A549 (cell line): ENCODE results near the gene SLC35D1. TPM values are rescaled to one million over a fixed set of nuclear protein-coding genes. Genes with fewer than 3 reads are reported as not detected.

Experiments
- ATAC-seq, 2 experiments: fragments of 200-7000 bp in 1 of 2; fragments of >200 bp in 1 of 2; cut with Nextera tagmentation in 1 of 2; cut with Tn5 transposase in 1 of 2; 3 replicates each; pipeline versions ENCODE4 v1.8.0 to v1.9.1; 2018 to 2020; ENCODE audit warnings: mild to moderate bottlenecking in 1 of 2, moderate library complexity in 1 of 2
- CTCF ChIA-PET: fragments of 300-600 bp; sonication (Branson Sonifier 250); formaldehyde crosslinking; extraction: SDS; loops from one replicate; lab custom pipeline; 2021; ENCODE audit warnings: antibody characterized with exemption, inconsistent platforms; lab: Yijun Ruan, JAX
- POLR2A ChIA-PET: fragments of 350-600 bp; formaldehyde crosslinking; extraction: SDS; loops from one replicate; lab custom pipeline; 2021; ENCODE audit warnings: antibody characterized with exemption, inconsistent platforms; lab: Yijun Ruan, JAX
- DNase-seq, 2 experiments: peaks; one replicate each; pipeline versions ENCODE4 v3.0.0 to v3.0.0-alpha.2; 2011 to 2016; ENCODE audit warnings: low read depth in 1 of 2, low spot score in 1 of 2
- FAIRE-seq: peaks from 2 replicates; lab custom pipeline; 2011; peaks lifted over from hg19 to GRCh38; lab: Jason Lieb, UNC
- H3K27ac ChIP-seq, 2 experiments: fragments of >200 bp; sonication (Bioruptor Twin); formaldehyde crosslinking; 3 replicates each; pipeline ENCODE4 v1.5.1; 2016 to 2017
- H3K4me1 ChIP-seq: fragments of >200 bp; sonication (Bioruptor Twin); formaldehyde crosslinking; 3 replicates; pipeline ENCODE4 v1.6.1; 2016
- H3K4me2 ChIP-seq: fragments of >200 bp; sonication (Bioruptor Twin); formaldehyde crosslinking; 3 replicates; pipeline ENCODE4 v1.6.1; 2016
- H3K4me3 ChIP-seq: fragments of >200 bp; sonication (Bioruptor Twin); formaldehyde crosslinking; 3 replicates; pipeline ENCODE4 v1.5.1; 2016
- H3K9me3 ChIP-seq: fragments of >200 bp; sonication (Bioruptor Twin); formaldehyde crosslinking; 3 replicates; pipeline ENCODE4 v1.6.1; 2016
- BCL3 ChIP-seq: fragments of >200 bp; sonication (Bioruptor Twin); formaldehyde crosslinking; IDR thresholded peaks from 3 replicates; pipeline ENCODE4 v1.6.1; 2016
- BHLHE40 ChIP-seq: IDR thresholded peaks from 2 replicates; pipeline ENCODE4 v1.6.1; 2012; ENCODE audit warnings: low read depth, low read length, inconsistent platforms
- CEBPB ChIP-seq, 2 experiments: fragments of >200 bp in 1 of 2; sonication (Bioruptor Twin) in 1 of 2; formaldehyde crosslinking in 1 of 2; IDR thresholded peaks; 2 replicates each; pipeline ENCODE4 v1.6.1; 2012 to 2016
- CHD2 ChIP-seq: fragments of 150-350 bp; IDR thresholded peaks from 2 replicates; pipeline ENCODE4 v1.6.1; 2014; ENCODE audit warnings: low read length; ENCODE audit not compliant: partially characterized antibody
- E2F6 ChIP-seq: IDR thresholded peaks from 2 replicates; pipeline ENCODE4 v1.6.1; 2012; ENCODE audit warnings: low read depth, borderline replicate concordance
- ELK1 ChIP-seq: fragments of 150-350 bp; IDR thresholded peaks from 2 replicates; pipeline ENCODE4 v1.6.1; 2014; ENCODE audit warnings: low read depth, mild to moderate bottlenecking, low read length
- FOSL2 ChIP-seq, 2 experiments: fragments of 450-650 bp in 1 of 2; fragments of >200 bp in 1 of 2; sonication (Bioruptor Twin) in 1 of 2; formaldehyde crosslinking; IDR thresholded peaks; 2 replicates each; pipeline versions ENCODE4 v1.5.0 to v1.6.1; 2016 to 2020; ENCODE audit warnings: mild to moderate bottlenecking in 1 of 2, moderate library complexity in 1 of 2
- GATA3 ChIP-seq: IDR thresholded peaks from 2 replicates; pipeline ENCODE4 v1.6.1; 2012; ENCODE audit warnings: borderline replicate concordance
- HDAC2 ChIP-seq: fragments of 200-600 bp; sonication (generic); IDR thresholded peaks from 2 replicates; pipeline ENCODE4 v1.6.1; 2016
- HES2 ChIP-seq: fragments of >200 bp; sonication (Bioruptor Twin); formaldehyde crosslinking; IDR thresholded peaks from 2 replicates; pipeline ENCODE4 v1.6.1; 2016
- HMGXB4 ChIP-seq: fragments of 250-450 bp; sonication (Bioruptor Pico); IDR thresholded peaks from 2 replicates; pipeline ENCODE4 v1.5.0; 2021; ENCODE audit warnings: mild to moderate bottlenecking, moderate library complexity, borderline replicate concordance
- HOXA7 ChIP-seq: fragments of 250-450 bp; sonication (Bioruptor Pico); IDR thresholded peaks from 2 replicates; pipeline ENCODE4 v1.5.0; 2020; ENCODE audit warnings: mild to moderate bottlenecking, moderate library complexity
- HOXB13 ChIP-seq: fragments of 250-450 bp; sonication (Bioruptor Pico); IDR thresholded peaks from 2 replicates; pipeline ENCODE4 v1.5.0; 2020; ENCODE audit warnings: low read depth, mild to moderate bottlenecking, moderate library complexity
- HOXB5 ChIP-seq: fragments of 250-450 bp; sonication (Bioruptor Pico); IDR thresholded peaks from 2 replicates; pipeline ENCODE4 v1.5.0; 2020; ENCODE audit warnings: mild to moderate bottlenecking, moderate library complexity
- KDM1A ChIP-seq: fragments of 200-600 bp; sonication (generic); IDR thresholded peaks from 2 replicates; pipeline ENCODE4 v1.6.1; 2016; ENCODE audit warnings: low read depth, mild to moderate bottlenecking
- KDM5A ChIP-seq: fragments of 200-600 bp; sonication (generic); IDR thresholded peaks from 2 replicates; pipeline ENCODE4 v1.6.1; 2016; ENCODE audit warnings: antibody characterized with exemption, mild to moderate bottlenecking
- MAX ChIP-seq: IDR thresholded peaks from 2 replicates; pipeline ENCODE4 v1.6.1; 2012
- MYC ChIP-seq: IDR thresholded peaks from 2 replicates; pipeline ENCODE4 v1.6.1; 2012; ENCODE audit warnings: mild to moderate bottlenecking, inconsistent platforms, low read length, improper control_type of control experiment, borderline replicate concordance
- NFE2L2 ChIP-seq: fragments of 150-350 bp; conservative IDR thresholded peaks from 2 replicates; pipeline ENCODE4 v1.6.1; 2014; ENCODE audit warnings: low read length
- NPAS2 ChIP-seq: fragments of 250-450 bp; sonication (Bioruptor Pico); IDR thresholded peaks from 2 replicates; pipeline ENCODE4 v1.8.0; 2022; ENCODE audit warnings: mild to moderate bottlenecking, moderate library complexity, borderline replicate concordance
- PBX3 ChIP-seq: IDR thresholded peaks from 2 replicates; pipeline ENCODE4 v1.6.1; 2012
- PHF8 ChIP-seq: fragments of 200-600 bp; sonication (generic); IDR thresholded peaks from 2 replicates; pipeline ENCODE4 v1.6.1; 2016; ENCODE audit warnings: low read depth, mild to moderate bottlenecking, antibody characterized with exemption, moderate library complexity, borderline replicate concordance
- TFCP2L1 ChIP-seq: fragments of 250-450 bp; sonication (Bioruptor Pico); IDR thresholded peaks from 2 replicates; pipeline ENCODE4 v1.5.0; 2021; ENCODE audit warnings: mild to moderate bottlenecking
- ZC3H11A ChIP-seq: fragments of 450-650 bp; IDR thresholded peaks from 2 replicates; pipeline ENCODE4 v1.6.1; 2014; ENCODE audit warnings: antibody characterized with exemption, mild to moderate bottlenecking
- ZNF302 ChIP-seq: fragments of 250-450 bp; sonication (Bioruptor Pico); IDR thresholded peaks from 2 replicates; pipeline ENCODE4 v1.9.0; 2021; ENCODE audit warnings: inconsistent platforms, mild to moderate bottlenecking, moderate library complexity
- ZSCAN20 ChIP-seq: fragments of 250-450 bp; sonication (Bioruptor Pico); IDR thresholded peaks from 2 replicates; pipeline ENCODE4 v1.8.0; 2022; ENCODE audit warnings: mild to moderate bottlenecking, moderate library complexity
- WGBS: methylation state at CpG from one replicate; pipeline ENCODE4 v1.1.6; 2017; ENCODE audit errors: missing lambda C conversion rate; 5-methylcytosine and 5-hydroxymethylcytosine counted together
- polyA plus RNA-seq, 4 experiments: library from polyadenylated mRNA; depleted of rRNA in 3 of 4; stranded (reverse); fragments of >200 nt; fragmentation: RNase III in 1 of 4; extraction: RNeasy Plus Mini Kit Qiagen cat#74134 plus additional on column Dnase treatment in 1 of 4; gene quantifications; 2 replicates in 3 of 4; 3 replicates in 1 of 4; pipeline ENCODE4 v1.2.3, GENCODE V29; 2011 to 2017

Gene SLC35D1
- polyA plus RNA-seq, 2 of the 4 experiments (the other 2 are of a cell fraction): 5.2 to 12.9 TPM

GRCh38 chr1:67031121-67031858 is 22.7 kb downstream of the SLC35D1 start:
- H3K4me2 ChIP-seq: no peak overlapping the region
- DNase-seq (no peak), ATAC-seq (no peak), FAIRE-seq (no peak)
- H3K27ac ChIP-seq: no peak overlapping the region
- CTCF ChIA-PET: interaction anchor here (1.1 to 1.4 kb wide), 2 partner anchors 9 to 22 kb away, joined by 3 read pairs; partner anchors contain the start of gene SLC35D1
- H3K9me3 ChIP-seq: no peaks in the 10 kb centered on the region
- no peak overlapping the region for H3K4me3 ChIP-seq
- POLR2A ChIA-PET: no interaction called here
- H3K4me1 ChIP-seq: no peaks in the 10 kb centered on the region
- TF ChIP-seq HES2: no peak
- TF ChIP-seq HOXA7 (CRISPR knock-in tag): no peak
- no peak for TF ChIP-seq E2F6
- TF ChIP-seq HMGXB4 (CRISPR knock-in tag): no peak
- no peak for TF ChIP-seq ZNF302 (CRISPR knock-in tag)
- no peak for TF ChIP-seq NPAS2
- no peak for TF ChIP-seq ZSCAN20 (CRISPR knock-in tag)
- TF ChIP-seq HOXB5 (CRISPR knock-in tag): no peak
- WGBS: 90% methylated on average over 5 of the region's 5 CpGs

GRCh38 chr1:67029472-67029871 is 24.5 kb downstream of the SLC35D1 start:
- H3K4me3 ChIP-seq: no peak overlapping the region
- WGBS: 100% methylated on average over 1 of the region's 1 CpG
- H3K4me2 ChIP-seq: no peak overlapping the region
- FAIRE-seq: no peak
- CTCF ChIA-PET: interaction anchor here (0.8 to 1.9 kb wide), 2 partner anchors 29 to 119 kb away, joined by 4 read pairs; no protein-coding TSS in a partner anchor
- TF ChIP-seq BHLHE40: no peak
- no peak for TF ChIP-seq ZSCAN20 (CRISPR knock-in tag)
- no peak for TF ChIP-seq HDAC2
- no peak for TF ChIP-seq KDM1A
- no peak for TF ChIP-seq PBX3
- TF ChIP-seq CEBPB (IDR thresholded peaks at IDR 0.05): no peak
- TF ChIP-seq HOXB13 (CRISPR knock-in tag): no peak
- no peak for TF ChIP-seq ZC3H11A
- no peak for TF ChIP-seq MYC
- TF ChIP-seq KDM5A: no peak
- no peak for TF ChIP-seq PHF8
- no peak for TF ChIP-seq MAX
- no peak for TF ChIP-seq FOSL2 (IDR thresholded peaks at IDR 0.05)
- no peak for TF ChIP-seq FOSL2 (CRISPR knock-in tag; IDR thresholded peaks at IDR 0.05)
- TF ChIP-seq ELK1: no peak
- no peak for TF ChIP-seq CHD2
- no peak for TF ChIP-seq BCL3
- no peak for TF ChIP-seq NFE2L2
- no peak for TF ChIP-seq GATA3
- no peak for TF ChIP-seq TFCP2L1 (CRISPR knock-in tag)
- H3K4me1 ChIP-seq: no peaks in the 10 kb centered on the region
- H3K9me3 ChIP-seq: no peaks in the 10 kb centered on the region
- DNase-seq: no peak
- ATAC-seq: no peak
- H3K27ac ChIP-seq: no peak overlapping the region
- POLR2A ChIA-PET: no interaction called here
